GM18498 (cell line): Measurements from ENCODE around the gene C3orf70.

Source experiments
- ATAC-seq: cut with Tn5 transposase; IDR thresholded peaks from one replicate; pipeline ENCODE4 v1.9.1; 2021; ENCODE audit warnings: mild to moderate bottlenecking, moderate library complexity; ENCODE audit not compliant: unreplicated experiment

Gene C3orf70

DNA sequence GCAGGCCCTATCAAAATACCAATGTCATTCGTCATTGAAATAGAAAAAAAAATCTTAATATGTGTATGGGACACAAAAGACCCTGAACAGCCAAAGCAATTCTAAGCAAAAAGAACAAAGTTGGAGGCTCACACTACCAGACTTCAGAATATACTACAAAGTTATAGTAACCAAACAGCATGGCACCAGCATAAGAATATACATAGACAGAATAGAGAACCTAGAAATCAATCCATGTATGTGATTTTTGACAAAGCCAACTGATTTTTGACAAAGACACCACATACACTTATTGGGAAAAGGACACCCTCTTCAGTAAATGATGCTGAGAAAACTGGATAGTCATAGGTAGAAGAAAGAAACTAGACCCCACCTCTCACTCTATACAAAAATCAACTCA, 95.0 kb downstream of the C3orf70 start:
- ATAC-seq, result no peak

DNA sequence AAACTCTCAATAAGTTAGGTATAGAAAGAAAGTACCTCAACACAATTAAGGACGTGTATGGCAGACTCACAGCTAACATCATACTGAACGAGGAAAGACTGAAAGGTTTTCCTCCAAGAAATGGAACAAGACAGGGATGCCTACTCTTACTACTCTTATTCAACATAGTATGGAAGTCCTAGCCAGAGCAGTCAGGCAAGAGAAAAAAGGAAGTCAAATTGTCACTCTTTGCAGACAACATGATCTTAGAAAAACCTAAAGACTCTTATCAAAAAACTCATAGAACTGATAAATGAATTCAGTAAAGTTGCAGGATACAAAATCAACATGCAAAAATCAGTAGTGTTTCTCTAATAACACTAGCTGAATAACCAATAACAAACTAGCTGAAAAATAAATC, 96.0 kb downstream of the C3orf70 start:
- ATAC-seq, result no peak

DNA sequence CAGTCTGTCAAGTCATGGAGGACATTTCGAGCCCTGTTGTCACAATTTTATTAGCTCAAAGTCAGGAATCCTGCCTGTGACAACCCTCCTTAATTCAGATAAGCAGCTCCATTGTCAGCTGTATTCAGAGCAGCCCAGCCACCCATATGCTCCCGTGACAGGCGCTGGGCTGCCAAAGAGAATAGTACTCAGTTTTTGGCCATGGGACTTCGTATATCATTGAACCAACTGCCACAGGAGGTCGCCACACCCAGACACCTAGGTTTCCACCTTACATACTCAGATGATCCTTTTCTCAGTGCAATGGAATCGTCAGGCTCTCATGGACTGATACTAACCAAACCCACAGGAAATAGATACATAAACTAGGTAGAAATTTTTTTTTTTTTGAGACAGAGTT, 100.2 kb downstream of the C3orf70 start:
- no peak for ATAC-seq

DNA sequence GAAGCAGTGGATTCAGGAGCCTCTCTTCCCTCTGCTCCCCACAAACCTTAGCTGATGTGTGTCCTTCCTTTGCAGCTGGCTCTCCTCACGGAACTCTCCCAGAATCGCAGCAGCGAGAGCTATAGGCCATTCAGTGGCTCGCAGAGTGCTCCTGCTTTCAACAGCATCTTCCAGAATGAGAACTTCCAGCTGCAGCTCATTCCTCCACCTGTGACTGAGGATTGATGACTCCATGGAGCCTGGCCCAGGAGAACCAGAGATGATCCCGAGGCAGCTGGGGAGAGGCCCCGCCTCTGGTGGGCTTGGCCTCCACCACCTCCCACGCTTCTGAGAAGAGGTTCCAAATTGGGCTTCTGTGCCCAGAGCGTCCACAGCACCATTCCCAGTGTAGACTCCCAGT, 101.1 kb downstream of the C3orf70 start:
- ATAC-seq, result no peak

DNA sequence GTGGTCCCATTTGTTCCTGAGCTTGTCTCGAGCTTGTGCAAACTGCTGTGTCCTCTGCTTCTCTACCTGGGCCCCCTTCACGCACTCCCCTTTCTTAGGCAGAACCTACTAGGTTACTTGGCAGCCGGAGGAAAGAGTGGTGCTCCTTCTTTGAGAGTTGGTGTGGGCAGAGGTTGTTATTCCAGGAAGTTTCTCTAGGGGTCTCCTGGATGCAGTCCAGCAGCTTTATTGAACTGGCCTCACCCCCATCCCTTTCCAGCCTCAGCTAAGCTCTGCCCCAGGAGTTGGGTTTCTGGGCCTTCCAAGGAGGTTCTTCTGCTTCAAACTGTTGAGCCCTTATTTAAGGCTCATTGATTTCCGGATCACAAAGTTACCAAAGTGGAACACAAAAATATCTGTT, 103.2 kb downstream of the C3orf70 start:
- ATAC-seq, result no peak

DNA sequence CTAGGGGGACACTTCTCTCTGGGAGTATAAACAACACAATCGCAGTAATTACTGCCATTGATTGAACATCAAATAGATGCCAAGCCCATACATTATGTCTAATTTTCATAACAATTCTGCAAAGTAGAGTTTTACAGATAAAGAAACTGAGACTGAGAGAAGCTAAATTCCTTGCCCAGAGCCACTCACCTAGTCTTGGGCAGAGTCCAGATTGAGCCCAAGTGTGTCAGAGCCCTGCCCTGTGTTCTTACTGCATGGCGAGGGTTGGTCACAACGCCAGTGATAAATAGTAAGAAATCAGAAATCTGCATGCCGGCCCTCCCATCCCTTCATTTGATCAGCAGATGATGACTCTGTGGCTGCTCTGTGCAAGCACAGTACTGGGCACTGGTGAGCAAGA, 106.3 kb downstream of the C3orf70 start:
- ATAC-seq, result no peak

DNA sequence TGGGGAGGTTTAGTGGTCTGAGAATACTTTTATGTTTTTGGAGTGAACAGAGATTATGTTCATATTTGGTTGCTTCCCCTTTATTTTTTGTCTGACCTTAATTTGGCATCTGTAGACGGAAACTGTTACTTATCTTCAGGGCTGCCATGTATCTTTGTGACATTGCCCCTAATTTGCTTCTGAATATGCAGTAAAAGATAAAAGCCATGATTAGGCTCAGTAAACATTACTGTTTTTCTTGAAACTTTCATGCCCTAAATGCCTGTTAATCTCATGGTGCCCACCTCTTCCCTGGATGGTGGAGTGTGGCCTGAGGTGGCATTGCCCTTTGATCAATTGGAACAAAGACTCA, 106.7 kb downstream of the C3orf70 start:
- no peak for ATAC-seq

DNA sequence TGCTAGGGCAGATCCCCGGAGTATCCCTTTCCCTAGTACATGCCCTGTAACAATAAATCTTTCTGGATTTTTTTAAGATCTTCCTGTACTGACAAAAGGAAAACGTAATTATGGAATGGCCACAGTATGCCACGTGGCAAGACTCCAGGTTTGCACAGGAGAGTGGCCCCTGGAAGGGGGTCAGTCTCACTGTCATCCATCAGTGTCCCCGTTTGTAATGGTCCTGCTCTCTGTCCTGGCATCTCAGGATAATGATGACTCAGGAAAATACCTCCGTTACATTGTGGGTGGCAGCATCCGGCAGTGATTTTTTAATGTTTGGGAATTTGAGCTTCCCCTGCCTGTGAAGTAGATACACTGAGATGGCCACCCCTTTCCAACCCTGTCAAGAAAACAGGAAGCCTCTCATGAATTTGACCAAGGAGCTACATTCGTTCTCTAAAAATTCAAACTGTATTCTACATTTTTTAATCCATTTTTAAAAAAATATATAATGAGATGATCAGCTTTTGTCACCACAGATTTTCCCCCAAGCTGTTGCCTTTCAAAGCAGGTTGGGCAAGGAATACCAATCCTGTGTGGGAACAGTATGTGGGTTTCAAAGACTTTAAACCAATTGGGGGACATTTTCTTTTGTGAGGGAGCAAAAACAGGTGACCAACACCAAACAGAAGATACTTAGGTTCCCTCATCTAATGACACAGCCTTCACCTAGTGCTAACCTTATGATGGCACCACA, 110.4 kb downstream of the C3orf70 start:
- no peak for ATAC-seq

DNA sequence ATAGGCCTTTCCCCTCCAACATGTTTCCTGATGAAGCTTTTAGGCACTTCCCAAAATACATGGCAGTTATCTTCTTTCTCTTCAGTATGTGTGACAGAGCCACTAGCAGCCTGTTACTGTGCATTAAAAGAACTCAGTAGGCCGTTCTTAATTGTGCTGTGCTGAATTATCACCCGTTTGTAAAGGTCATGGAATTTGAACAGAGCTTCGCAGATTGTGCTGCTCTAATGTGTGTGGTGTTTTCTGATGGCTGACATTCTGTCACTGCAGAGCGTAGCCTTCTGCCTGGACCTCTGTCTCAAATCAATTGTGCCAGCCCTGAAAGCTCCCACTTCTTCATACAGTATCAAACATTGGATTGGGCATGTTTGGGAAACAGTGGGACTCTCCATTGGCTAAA, 111.3 kb downstream of the C3orf70 start:
- no peak for ATAC-seq

DNA sequence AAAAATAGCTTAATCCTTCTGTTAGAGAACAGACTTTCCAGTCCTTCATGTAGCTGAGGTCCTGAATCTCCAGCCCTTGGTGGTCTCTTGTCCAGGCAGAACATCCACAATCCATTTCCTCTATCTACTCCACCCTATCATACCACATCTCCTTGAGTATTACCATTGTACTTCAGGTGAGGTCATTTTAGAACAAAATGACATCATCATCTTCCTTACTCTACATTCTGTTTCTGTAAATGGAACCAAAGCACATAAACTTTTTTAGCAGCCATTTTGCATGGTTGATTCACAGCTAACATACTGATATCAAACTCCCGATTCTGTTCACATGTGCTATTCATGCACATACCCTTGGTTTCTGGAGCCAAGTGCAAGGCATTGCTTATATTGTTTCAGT, 112.4 kb downstream of the C3orf70 start:
- ATAC-seq, result no peak

DNA sequence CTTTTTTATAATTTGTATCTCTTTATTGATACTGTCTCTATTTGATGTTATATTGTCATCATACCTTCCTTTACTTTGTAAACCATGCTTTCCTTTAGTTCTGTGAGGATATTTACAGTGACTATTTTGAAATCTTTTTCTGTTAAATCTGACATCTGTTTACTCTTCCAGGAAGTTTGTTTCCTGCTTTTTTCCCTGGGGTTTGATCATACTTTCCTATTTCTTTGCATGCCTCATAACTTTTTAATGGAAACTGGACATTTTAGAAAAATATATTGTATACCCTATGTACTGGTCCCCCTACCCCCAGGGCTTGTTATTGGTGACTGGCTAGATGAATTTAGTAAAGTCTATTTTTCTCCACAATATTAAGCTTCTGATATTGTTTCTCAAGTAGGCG, 115.1 kb downstream of the C3orf70 start:
- ATAC-seq, result no peak

DNA sequence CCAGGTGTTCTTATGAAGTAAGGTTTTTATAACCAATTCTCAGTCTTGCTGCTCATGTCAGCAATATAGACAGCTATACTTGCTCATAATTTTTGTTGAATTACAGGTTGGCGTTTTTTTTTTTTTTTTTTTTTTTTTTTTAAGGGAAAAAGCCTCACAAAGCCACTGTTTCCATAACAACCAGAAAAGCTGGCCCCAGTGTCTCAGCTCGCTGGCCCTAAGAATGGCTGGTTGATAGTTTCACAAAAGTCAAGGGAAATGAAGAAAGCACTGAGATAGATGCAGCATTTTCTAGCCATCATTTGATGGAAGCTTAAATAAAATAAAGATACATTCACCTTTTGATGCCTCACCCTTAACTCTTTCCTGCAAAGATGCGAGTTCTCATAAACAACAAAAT, 121.9 kb downstream of the C3orf70 start:
- ATAC-seq, result no peak

DNA sequence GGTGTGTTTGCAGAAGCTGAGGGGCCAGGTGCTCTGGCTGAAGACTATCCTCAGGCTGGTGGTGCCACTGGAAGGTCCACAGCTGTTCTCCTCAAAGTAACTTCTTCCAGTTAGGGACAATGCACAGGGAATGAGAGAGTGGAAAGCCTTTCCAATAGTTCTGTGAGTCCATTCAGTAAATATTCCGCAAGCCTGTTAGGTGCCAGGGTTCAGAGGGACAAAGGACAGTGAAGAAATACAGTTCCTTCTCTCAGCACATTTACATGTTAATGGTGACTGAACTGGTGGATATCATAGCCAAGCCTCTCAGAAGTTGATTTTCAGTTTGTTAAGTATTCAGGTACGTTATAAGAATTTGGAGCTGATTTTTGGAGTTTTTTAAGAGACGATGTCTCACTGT, 122.5 kb downstream of the C3orf70 start:
- no peak for ATAC-seq

DNA sequence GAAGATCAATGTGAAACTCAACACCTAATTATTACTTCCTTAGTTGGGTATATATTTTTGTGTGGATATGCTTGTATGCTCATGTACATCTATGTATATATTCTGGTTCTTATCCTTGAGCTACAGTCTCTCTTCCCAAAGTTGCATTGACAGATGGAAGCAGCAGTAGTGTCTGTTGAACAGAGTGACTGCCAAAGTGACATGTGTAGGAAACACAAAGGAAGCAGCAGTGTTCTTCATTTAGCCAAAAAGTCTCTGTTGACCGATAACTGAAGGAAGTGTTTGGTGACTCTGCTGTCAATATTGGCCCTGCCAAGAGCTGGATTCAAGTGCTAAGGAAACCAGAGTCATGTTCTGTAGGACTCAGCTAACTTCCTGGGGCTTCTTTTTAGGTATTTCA, 123.8 kb downstream of the C3orf70 start:
- ATAC-seq, result no peak

DNA sequence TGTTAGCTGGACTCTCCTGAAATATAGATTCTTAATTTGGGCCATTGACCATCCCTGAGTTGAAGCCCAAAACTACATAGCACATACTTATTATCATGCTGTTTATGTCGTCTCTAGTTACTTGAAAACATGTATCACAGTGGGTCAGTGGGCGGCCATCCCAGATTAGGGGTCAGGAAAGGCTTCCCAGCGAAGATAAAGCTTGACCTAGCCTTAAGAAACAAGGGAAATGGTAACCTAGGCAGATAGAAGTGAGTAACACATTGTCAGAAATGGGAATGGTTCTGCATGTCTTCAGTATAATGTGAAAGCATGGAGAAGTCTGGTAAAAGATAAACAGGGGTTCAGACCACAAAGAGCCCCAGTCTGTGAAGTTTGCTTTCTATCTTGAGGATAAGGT, 124.7 kb downstream of the C3orf70 start:
- ATAC-seq, result no peak
